Body of pancreas (tissue), 4 donors: Measurements from ENCODE around the gene AKAP6.

Source experiments
- POLR2A ChIP-seq, 3 donors: fragments of 450-650 bp; IDR thresholded peaks; one replicate each; pipeline ENCODE4 v1.6.1; 2016; ENCODE audit warnings: antibody characterized with exemption in 3 of 3, mild to moderate bottlenecking in 2 of 3
- TF ChIP-seq, protein P1 (sequence below), 7 experiments: fragments of 450-650 bp in 4 of 7; fragments of 200-600 bp in 3 of 7; sonication (generic) in 3 of 7; IDR thresholded peaks; one replicate each; pipeline ENCODE4 v1.5.1; 2016 to 2019; ENCODE audit warnings: antibody characterized with exemption in 7 of 7

DNA sequence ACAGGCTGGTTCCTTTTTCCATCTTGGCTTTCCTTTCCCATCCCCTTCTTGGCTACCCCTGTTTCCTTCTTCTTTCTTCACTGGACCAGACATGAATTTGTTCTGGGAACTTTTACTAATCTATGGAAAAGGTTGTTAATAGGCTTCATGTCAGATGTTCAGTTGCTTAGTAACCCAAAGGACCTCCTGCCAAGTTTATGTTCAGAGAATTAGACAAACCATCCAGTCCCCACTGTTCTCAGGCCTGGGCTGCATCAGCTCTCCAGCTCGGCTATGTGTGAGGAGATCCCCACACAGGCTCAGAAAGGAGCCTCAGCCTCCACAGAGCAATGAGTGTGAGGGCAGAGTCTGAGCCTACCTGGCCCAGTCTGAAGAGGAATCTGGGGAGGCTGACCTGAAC is 78.0 kb downstream of the AKAP6 start:
- no peak for TF ChIP-seq POLR2A (IDR thresholded peaks at IDR 0.05)
- TF ChIP-seq, protein P1, sequence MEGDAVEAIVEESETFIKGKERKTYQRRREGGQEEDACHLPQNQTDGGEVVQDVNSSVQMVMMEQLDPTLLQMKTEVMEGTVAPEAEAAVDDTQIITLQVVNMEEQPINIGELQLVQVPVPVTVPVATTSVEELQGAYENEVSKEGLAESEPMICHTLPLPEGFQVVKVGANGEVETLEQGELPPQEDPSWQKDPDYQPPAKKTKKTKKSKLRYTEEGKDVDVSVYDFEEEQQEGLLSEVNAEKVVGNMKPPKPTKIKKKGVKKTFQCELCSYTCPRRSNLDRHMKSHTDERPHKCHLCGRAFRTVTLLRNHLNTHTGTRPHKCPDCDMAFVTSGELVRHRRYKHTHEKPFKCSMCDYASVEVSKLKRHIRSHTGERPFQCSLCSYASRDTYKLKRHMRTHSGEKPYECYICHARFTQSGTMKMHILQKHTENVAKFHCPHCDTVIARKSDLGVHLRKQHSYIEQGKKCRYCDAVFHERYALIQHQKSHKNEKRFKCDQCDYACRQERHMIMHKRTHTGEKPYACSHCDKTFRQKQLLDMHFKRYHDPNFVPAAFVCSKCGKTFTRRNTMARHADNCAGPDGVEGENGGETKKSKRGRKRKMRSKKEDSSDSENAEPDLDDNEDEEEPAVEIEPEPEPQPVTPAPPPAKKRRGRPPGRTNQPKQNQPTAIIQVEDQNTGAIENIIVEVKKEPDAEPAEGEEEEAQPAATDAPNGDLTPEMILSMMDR (IDR thresholded peaks at IDR 0.05): no peak
